K562 (cell line): Measurements from ENCODE around the gene NAV2. TPM values are rescaled to one million over a fixed set of nuclear protein-coding genes. Genes with fewer than 3 reads are reported as not detected.

Experiments used
- ATAC-seq: fragments of 200-7000 bp; cut with Tn5 transposase; 3 replicates; pipeline ENCODE4 v1.9.1; 2020; ENCODE audit warnings: moderate library complexity
- BruUV-seq: library from RNA; stranded (reverse); fragments of 400-500 nt; replicated peaks from 2 replicates; lab custom pipeline; 2021; lab: Mats Ljungman, UMichigan
- CTCF ChIA-PET: fragments of 300-600 bp; formaldehyde crosslinking; extraction: SDS; loops from one replicate; lab custom pipeline; 2021; ENCODE audit warnings: low intra/inter-chr PET ratio; lab: Yijun Ruan, JAX
- POLR2A ChIA-PET: fragments of 300-600, 350-650 bp; sonication (Branson Sonifier 250); formaldehyde crosslinking; extraction: SDS; loops from one replicate; lab custom pipeline; 2021; ENCODE audit warnings: antibody characterized with exemption, inconsistent platforms; lab: Yijun Ruan, JAX
- DNase-seq, 4 experiments: peaks; one replicate each; pipeline versions ENCODE4 v3.0.0 to v3.0.0-alpha.2; 2011 to 2018; ENCODE audit warnings: low spot score in 3 of 4, mixed read lengths in 3 of 4; ENCODE audit errors: extremely low read depth in 1 of 4
- FAIRE-seq: peaks from 2 replicates; lab custom pipeline; 2011; peaks lifted over from hg19 to GRCh38; lab: Jason Lieb, UNC
- H2AFZ ChIP-seq: 2 replicates; pipeline ENCODE4 v1.6.0; 2011; ENCODE audit warnings: low read depth, low read length, control low read depth, inconsistent platforms
- H3K27ac ChIP-seq: fragments of 200-600 bp; 3 replicates; pipeline ENCODE4 v1.8.0; 2011; ENCODE audit warnings: low read depth, mild to moderate bottlenecking, control low read depth, inconsistent platforms, low read length, moderate library complexity, mixed read lengths; ENCODE audit errors: extremely low read depth
- H3K27me3 ChIP-seq, 2 experiments: fragments of 300-600 bp in 1 of 2; 2 replicates in 1 of 2; 3 replicates in 1 of 2; pipeline versions ENCODE4 v1.6.0 to v1.8.0; 2011; ENCODE audit warnings: inconsistent platforms in 2 of 2, low read length in 2 of 2, mild to moderate bottlenecking in 1 of 2, mixed read lengths in 1 of 2, moderate library complexity in 1 of 2; ENCODE audit not compliant: control insufficient read depth in 2 of 2, insufficient read depth in 2 of 2
- H3K36me3 ChIP-seq: fragments of 300-600 bp; 3 replicates; pipeline ENCODE4 v1.8.0; 2011; ENCODE audit warnings: mild to moderate bottlenecking, low read length, inconsistent platforms; ENCODE audit not compliant: control insufficient read depth, insufficient read depth
- H3K4me1 ChIP-seq, 2 experiments: fragments of 200-600 bp in 1 of 2; replicated peaks in 1 of 2; 2 replicates in 1 of 2; 3 replicates in 1 of 2; pipeline versions ENCODE4 v1.5.1 to v1.8.0; 2011; ENCODE audit warnings: inconsistent platforms in 2 of 2, low read length in 2 of 2, mild to moderate bottlenecking in 1 of 2, mixed read lengths in 1 of 2, moderate library complexity in 1 of 2; ENCODE audit not compliant: control insufficient read depth in 2 of 2, insufficient read depth in 2 of 2
- H3K4me2 ChIP-seq: 2 replicates; pipeline ENCODE4 v1.6.1; 2011; ENCODE audit warnings: low read length, control low read depth, inconsistent platforms, mixed read lengths; ENCODE audit not compliant: insufficient read depth
- H3K4me3 ChIP-seq: fragments of 200-600 bp; sonication (generic), shearing (Covaris generic); 2 replicates; pipeline ENCODE4 v1.5.1; 2016; ENCODE audit warnings: control low read depth, inconsistent platforms
- H3K79me2 ChIP-seq: fragments of 200-600 bp; 3 replicates; pipeline ENCODE4 v1.8.0; 2011; ENCODE audit warnings: low read length, inconsistent platforms; ENCODE audit not compliant: control insufficient read depth, insufficient read depth
- H3K9ac ChIP-seq, 2 experiments: 2 replicates each; pipeline versions ENCODE4 v1.6.0 to v1.6.1; 2011; ENCODE audit warnings: low read depth in 2 of 2, low read length in 2 of 2, control low read depth in 1 of 2, inconsistent platforms in 1 of 2, mild to moderate bottlenecking in 1 of 2, mixed read lengths in 1 of 2; ENCODE audit not compliant: insufficient read depth in 1 of 2
- H3K9me1 ChIP-seq: one replicate; pipeline ENCODE4 v1.6.0; 2011; ENCODE audit warnings: inconsistent platforms, mild to moderate bottlenecking, low read length, moderate library complexity; ENCODE audit not compliant: control insufficient read depth, insufficient read depth
- H3K9me3 ChIP-seq: replicated peaks from 2 replicates; pipeline ENCODE4 v1.5.1; 2011; ENCODE audit warnings: low read depth, low read length, inconsistent platforms; ENCODE audit not compliant: control insufficient read depth, insufficient read depth
- H4K20me1 ChIP-seq: replicated peaks from 2 replicates; pipeline ENCODE4 v1.6.1; 2011; ENCODE audit warnings: low read length, inconsistent platforms, mixed read lengths; ENCODE audit not compliant: control insufficient read depth, insufficient read depth
- CXXC5 ChIP-seq: fragments of 250-450 bp; sonication (Bioruptor Pico); IDR thresholded peaks from 2 replicates; pipeline ENCODE4 v1.8.0; 2022; ENCODE audit warnings: inconsistent platforms, mild to moderate bottlenecking, moderate library complexity
- ELF4 ChIP-seq: fragments of 450-650 bp; formaldehyde crosslinking; IDR thresholded peaks from 2 replicates; pipeline ENCODE4 v1.4.0; 2022; ENCODE audit warnings: missing genetic modification characterization
- GATAD2A ChIP-seq: fragments of 450-650 bp; IDR thresholded peaks from 2 replicates; pipeline ENCODE4 v1.6.1; 2017
- KDM2B ChIP-seq: fragments of 250-450 bp; sonication (Bioruptor Pico); IDR thresholded peaks from 2 replicates; pipeline ENCODE4 v1.8.0; 2021; ENCODE audit warnings: mild to moderate bottlenecking, moderate library complexity
- NUFIP1 ChIP-seq: fragments of 450-650 bp; IDR thresholded peaks from 2 replicates; pipeline ENCODE4 v1.6.1; 2018; ENCODE audit not compliant: partially characterized antibody
- SMAD4 ChIP-seq: fragments of 250-450 bp; sonication (Bioruptor Pico); conservative IDR thresholded peaks from 2 replicates; pipeline ENCODE4 v1.8.0; 2021; ENCODE audit warnings: inconsistent platforms, mild to moderate bottlenecking, moderate library complexity
- SMARCE1 ChIP-seq: fragments of 450-650 bp; IDR thresholded peaks from 2 replicates; pipeline ENCODE4 v1.7.1; 2016; ENCODE audit warnings: mild to moderate bottlenecking
- ZBTB17 ChIP-seq: fragments of 450-650 bp; formaldehyde crosslinking; IDR thresholded peaks from 2 replicates; pipeline ENCODE4 v1.4.0; 2020; ENCODE audit warnings: mild to moderate bottlenecking
- ZEB2 ChIP-seq: fragments of 450-650 bp; IDR thresholded peaks from 2 replicates; pipeline ENCODE4 v1.6.1; 2016
- ZNF785 ChIP-seq: fragments of 250-450 bp; sonication (Bioruptor Pico); IDR thresholded peaks from 2 replicates; pipeline ENCODE4 v1.4.0; 2020; ENCODE audit warnings: mild to moderate bottlenecking
- WGBS: fragments of 100-300 bp; shearing (Covaris generic); methylation state at CpG from one replicate; pipeline ENCODE4 v1.1.6; 2016; ENCODE audit warnings: low coverage, mixed read lengths; ENCODE audit not compliant: insufficient coverage; ENCODE audit errors: missing lambda C conversion rate; 5-methylcytosine and 5-hydroxymethylcytosine counted together
- in situ Hi-C: fragments of 300-500 bp; cut with MboI; formaldehyde crosslinking; loops from 4 replicates; pipeline ENCODE4 v1.15.0; 2018; ENCODE audit warnings: inconsistent platforms, mixed read lengths
- intact Hi-C: fragments of 100-400 bp; cut with micrococcal nuclease; formaldehyde crosslinking; loops from 2 replicates; pipeline ENCODE4 v1.14.2; 2022
- polyA plus RNA-seq, 8 experiments: library from polyadenylated mRNA; depleted of rRNA in 4 of 8; stranded (reverse) in 5 of 8; unstranded in 3 of 8; fragments of >200 nt; fragmentation: Nextera tagmentation in 2 of 8; fragmentation: Illumina TruSeq in 1 of 8; extraction: Ambion mirVana in 2 of 8; extraction: Trizol in 1 of 8; gene quantifications; 2 replicates each; pipeline versions ENCODE4 v1.2.1 to v1.2.3, GENCODE V29; 2011 to 2014; ENCODE audit warnings: inconsistent platforms in 1 of 8, missing spikeins in 1 of 8
- total RNA-seq, 7 experiments: library from RNA; depleted of rRNA in 6 of 7; stranded (reverse); fragments of >200 nt in 6 of 7; fragmentation: Illumina TruSeq in 2 of 7; extraction: Trizol in 2 of 7; gene quantifications; 2 replicates each; pipeline versions ENCODE4 v1.2.1 to v1.2.3, GENCODE V29; 2011 to 2021; ENCODE audit warnings: low replicate concordance in 1 of 7
- TF ChIP-seq, protein P1 (sequence below), 2 experiments: fragments of 250-450 bp in 1 of 2; fragments of 450-650 bp in 1 of 2; sonication (Bioruptor Pico) in 1 of 2; IDR thresholded peaks; 2 replicates each; pipeline versions ENCODE4 v1.6.1 to v1.8.0; 2016 to 2021; ENCODE audit warnings: mild to moderate bottlenecking in 2 of 2, moderate library complexity in 2 of 2, missing compliant biosample characterization in 1 of 2, missing genetic modification characterization in 1 of 2
- TF ChIP-seq, protein P2 (sequence below): IDR thresholded peaks from 2 replicates; pipeline ENCODE4 v1.6.1; 2016; ENCODE audit warnings: missing genetic modification characterization, missing compliant biosample characterization

Gene NAV2
- total and polyA plus RNA-seq, 9 of the 15 experiments (the other 6 are each of a cell fraction or from before 2014, with no cell fraction given): 0.03 to 0.35 (median 0.05) TPM

DNA sequence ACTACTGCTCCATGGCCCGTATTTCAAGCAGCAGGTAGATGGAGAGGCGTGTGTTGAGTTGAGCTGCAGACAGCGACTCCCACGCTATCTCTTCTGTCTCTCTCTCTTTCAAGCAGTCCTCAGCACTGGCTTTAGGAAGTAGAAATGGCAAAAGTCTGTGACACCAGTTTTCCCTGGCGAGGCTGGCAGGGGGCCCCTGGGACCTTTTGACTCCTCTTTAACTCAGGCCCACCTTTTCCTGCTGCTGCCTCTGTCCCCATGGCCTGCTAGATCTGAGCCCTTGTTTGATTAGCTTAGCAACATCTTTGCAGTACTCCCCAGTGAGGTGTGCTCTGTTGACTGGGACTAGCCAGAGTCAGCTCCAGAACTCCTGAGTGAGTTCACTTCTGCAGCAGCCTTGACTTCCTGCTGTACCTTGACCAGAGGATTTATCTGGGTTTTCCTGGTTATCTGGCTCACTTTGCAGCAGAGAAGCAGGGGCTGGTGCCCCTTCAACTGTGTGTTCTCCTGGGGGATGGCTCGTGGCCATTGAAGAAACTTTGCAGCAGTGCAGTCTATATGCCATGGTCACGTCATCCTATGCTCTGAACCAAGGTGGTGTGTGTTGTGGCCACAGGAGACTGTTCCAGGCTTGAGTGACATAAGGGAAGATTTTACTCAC, 263.8 kb downstream of the NAV2 start:
- no peak overlapping the region for H3K4me3 ChIP-seq
- no peaks in the 10 kb centered on the region for H3K9me3 ChIP-seq
- in situ Hi-C loops (no loop called here), intact Hi-C loops (loop anchor here (5.0 kb wide), 1 partner anchor 106 kb away; no protein-coding TSS in a partner anchor)
- peak in 1 of 4 experiments; percentile 21 for DNase-seq
- no peaks in the 10 kb centered on the region for H3K27me3 ChIP-seq
- H3K4me2 ChIP-seq: peak overlapping the region; percentile 26; the same call in 1 of the 2 replicates
- no TSS peak for BruUV-seq
- no peaks in the 10 kb centered on the region for H3K36me3 ChIP-seq
- no peak for FAIRE-seq
- peaks cover 28 to 93% of the 10 kb centered on the region in 2 experiments for H3K4me1 ChIP-seq
- no peaks in the 10 kb centered on the region for H3K9me1 ChIP-seq
- H3K79me2 ChIP-seq: no peaks in the 10 kb centered on the region
- 29% methylated on average over 6 of the region's 7 CpGs for WGBS
- H3K9ac ChIP-seq: peak overlapping the region in 1 of 2 experiments; percentile 29; a peak in 1 of 4 replicates
- ChIA-PET POLR2A (interaction anchor here (1.7 kb wide), 1 partner anchor 19 kb away, joined by 6 read pairs; no protein-coding TSS in a partner anchor), CTCF (no interaction called here)
- peak overlapping the region; percentile 79 for H2AFZ ChIP-seq
- peak overlapping the region; percentile 63 for H3K27ac ChIP-seq
- no peaks in the 10 kb centered on the region for H4K20me1 ChIP-seq
- peak; percentile 16; the same call in 2 of the 3 replicates for ATAC-seq
- TF ChIP-seq, protein P1, sequence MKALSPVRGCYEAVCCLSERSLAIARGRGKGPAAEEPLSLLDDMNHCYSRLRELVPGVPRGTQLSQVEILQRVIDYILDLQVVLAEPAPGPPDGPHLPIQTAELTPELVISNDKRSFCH (CRISPR knock-in tag; IDR thresholded peaks at IDR 0.05): no peak
- TF ChIP-seq, protein P1 (tag; IDR thresholded peaks at IDR 0.05): 0 out of 2 replicates have a peak, but pooled peaks have one; percentile 34
- TF ChIP-seq SMARCE1 (0 out of 2 replicates have a peak, but pooled peaks have one; percentile 13), SMAD4 (peak; percentile 60), ZBTB17 (CRISPR knock-in tag) (0 out of 2 replicates have a peak, but pooled peaks have one; percentile 21), GATAD2A (no peak), ELF4 (CRISPR knock-in tag) (no peak), ZEB2 (0 out of 2 replicates have a peak, but pooled peaks have one; percentile 19), ZNF785 (CRISPR knock-in tag) (no peak), NUFIP1 (no peak), KDM2B (CRISPR knock-in tag) (no peak), CXXC5 (CRISPR knock-in tag) (peak; percentile 36)
- TF ChIP-seq, protein P2, sequence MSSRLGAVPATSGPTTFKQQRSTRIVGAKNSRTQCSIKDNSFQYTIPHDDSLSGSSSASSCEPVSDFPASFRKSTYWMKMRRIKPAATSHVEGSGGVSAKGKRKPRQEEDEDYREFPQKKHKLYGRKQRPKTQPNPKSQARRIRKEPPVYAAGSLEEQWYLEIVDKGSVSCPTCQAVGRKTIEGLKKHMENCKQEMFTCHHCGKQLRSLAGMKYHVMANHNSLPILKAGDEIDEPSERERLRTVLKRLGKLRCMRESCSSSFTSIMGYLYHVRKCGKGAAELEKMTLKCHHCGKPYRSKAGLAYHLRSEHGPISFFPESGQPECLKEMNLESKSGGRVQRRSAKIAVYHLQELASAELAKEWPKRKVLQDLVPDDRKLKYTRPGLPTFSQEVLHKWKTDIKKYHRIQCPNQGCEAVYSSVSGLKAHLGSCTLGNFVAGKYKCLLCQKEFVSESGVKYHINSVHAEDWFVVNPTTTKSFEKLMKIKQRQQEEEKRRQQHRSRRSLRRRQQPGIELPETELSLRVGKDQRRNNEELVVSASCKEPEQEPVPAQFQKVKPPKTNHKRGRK: no peak
